ENCODE measurements around the gene DIP2C. TPM values are rescaled to one million over a fixed set of nuclear protein-coding genes. Genes with fewer than 3 reads are reported as not detected.

Gene DIP2C
- total RNA-seq, 3 donors from 2014 or later: 8.0 to 72.0 (median 8.5) TPM

GRCh38 chr10:373015-373414 is 316.5 kb downstream of the DIP2C start:
- no peaks in the 10 kb centered on the region for H3K4me1 ChIP-seq (ENCODE audit: low read depth)
- intact Hi-C loops (cut with DNase I, micrococcal nuclease): no loop called here
- DNase-seq: no peak
- no peaks in the 10 kb centered on the region for H3K36me3 ChIP-seq (ENCODE audit: low read depth)
- no peak overlapping the region for H3K4me3 ChIP-seq
- no peaks in the 10 kb centered on the region for H3K9me3 ChIP-seq
- no peak for ATAC-seq
- TF ChIP-seq, protein P1, sequence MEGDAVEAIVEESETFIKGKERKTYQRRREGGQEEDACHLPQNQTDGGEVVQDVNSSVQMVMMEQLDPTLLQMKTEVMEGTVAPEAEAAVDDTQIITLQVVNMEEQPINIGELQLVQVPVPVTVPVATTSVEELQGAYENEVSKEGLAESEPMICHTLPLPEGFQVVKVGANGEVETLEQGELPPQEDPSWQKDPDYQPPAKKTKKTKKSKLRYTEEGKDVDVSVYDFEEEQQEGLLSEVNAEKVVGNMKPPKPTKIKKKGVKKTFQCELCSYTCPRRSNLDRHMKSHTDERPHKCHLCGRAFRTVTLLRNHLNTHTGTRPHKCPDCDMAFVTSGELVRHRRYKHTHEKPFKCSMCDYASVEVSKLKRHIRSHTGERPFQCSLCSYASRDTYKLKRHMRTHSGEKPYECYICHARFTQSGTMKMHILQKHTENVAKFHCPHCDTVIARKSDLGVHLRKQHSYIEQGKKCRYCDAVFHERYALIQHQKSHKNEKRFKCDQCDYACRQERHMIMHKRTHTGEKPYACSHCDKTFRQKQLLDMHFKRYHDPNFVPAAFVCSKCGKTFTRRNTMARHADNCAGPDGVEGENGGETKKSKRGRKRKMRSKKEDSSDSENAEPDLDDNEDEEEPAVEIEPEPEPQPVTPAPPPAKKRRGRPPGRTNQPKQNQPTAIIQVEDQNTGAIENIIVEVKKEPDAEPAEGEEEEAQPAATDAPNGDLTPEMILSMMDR (IDR thresholded peaks at IDR 0.05): no peak

DNA sequence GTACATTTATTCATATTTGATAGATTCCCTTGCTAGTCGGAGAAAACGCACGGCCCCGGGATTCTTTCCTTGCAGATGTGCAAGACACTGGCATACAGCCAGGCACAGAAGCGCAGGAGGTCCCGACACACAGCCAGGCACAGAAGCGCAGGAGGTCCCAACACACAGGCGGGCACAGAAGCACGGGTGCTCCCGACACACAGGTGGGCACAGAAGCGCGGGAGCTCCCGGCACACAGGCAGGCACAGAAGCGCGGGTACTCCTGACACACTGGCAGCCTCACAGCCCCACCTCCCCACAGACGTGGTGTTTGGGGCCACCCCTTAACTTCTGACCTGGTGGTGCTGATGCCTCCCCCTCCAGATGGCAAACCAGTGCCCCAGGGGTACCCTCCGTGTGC is 316.9 kb downstream of the DIP2C start:
- DNase-seq (no peak), ATAC-seq (no peak)
- no peaks in the 10 kb centered on the region for H3K9me3 ChIP-seq
- intact Hi-C loops (cut with DNase I, micrococcal nuclease): no loop called here
- no peaks in the 10 kb centered on the region for H3K36me3 ChIP-seq (ENCODE audit: low read depth)
- no peaks in the 10 kb centered on the region for H3K4me1 ChIP-seq (ENCODE audit: low read depth)
- TF ChIP-seq, protein P1 (IDR thresholded peaks at IDR 0.05): no peak
- H3K4me3 ChIP-seq: no peak overlapping the region

GRCh38 chr10:371515-371914 is 318.0 kb downstream of the DIP2C start:
- no peaks in the 10 kb centered on the region for H3K4me1 ChIP-seq (ENCODE audit: low read depth)
- ATAC-seq: no peak
- H3K9me3 ChIP-seq: no peaks in the 10 kb centered on the region
- H3K36me3 ChIP-seq (ENCODE audit: low read depth): no peaks in the 10 kb centered on the region
- no peak overlapping the region for H3K4me3 ChIP-seq
- no peak for DNase-seq
- intact Hi-C loops (cut with DNase I, micrococcal nuclease): no loop called here
- TF ChIP-seq, protein P1 (IDR thresholded peaks at IDR 0.05): no peak

GRCh38 chr10:370449-370825 is 319.0 kb downstream of the DIP2C start:
- intact Hi-C loops (cut with DNase I, micrococcal nuclease): no loop called here
- Histone ChIP-seq H3K36me3 (ENCODE audit: low read depth) (no peaks in the 10 kb centered on the region), H3K9me3 (no peaks in the 10 kb centered on the region), H3K4me1 (ENCODE audit: low read depth) (no peaks in the 10 kb centered on the region), H3K4me3 (no peak overlapping the region)
- DNase-seq (no peak), ATAC-seq (no peak)
- TF ChIP-seq, protein P1 (IDR thresholded peaks at IDR 0.05): no peak

GRCh38 chr10:369684-370448 is 319.6 kb downstream of the DIP2C start:
- H3K36me3 ChIP-seq (ENCODE audit: low read depth): no peaks in the 10 kb centered on the region
- DNase-seq (no peak), ATAC-seq (peak; percentile 15)
- H3K4me1 ChIP-seq (ENCODE audit: low read depth): no peaks in the 10 kb centered on the region
- no peak overlapping the region for H3K4me3 ChIP-seq
- TF ChIP-seq, protein P1 (IDR thresholded peaks at IDR 0.05): no peak
- H3K9me3 ChIP-seq: no peaks in the 10 kb centered on the region
- intact Hi-C loops (cut with DNase I, micrococcal nuclease): no loop called here

All from mucosa of descending colon (tissue), 3 donors.